ENCODE data around the gene TEX12.

TEX12 gene

DNA sequence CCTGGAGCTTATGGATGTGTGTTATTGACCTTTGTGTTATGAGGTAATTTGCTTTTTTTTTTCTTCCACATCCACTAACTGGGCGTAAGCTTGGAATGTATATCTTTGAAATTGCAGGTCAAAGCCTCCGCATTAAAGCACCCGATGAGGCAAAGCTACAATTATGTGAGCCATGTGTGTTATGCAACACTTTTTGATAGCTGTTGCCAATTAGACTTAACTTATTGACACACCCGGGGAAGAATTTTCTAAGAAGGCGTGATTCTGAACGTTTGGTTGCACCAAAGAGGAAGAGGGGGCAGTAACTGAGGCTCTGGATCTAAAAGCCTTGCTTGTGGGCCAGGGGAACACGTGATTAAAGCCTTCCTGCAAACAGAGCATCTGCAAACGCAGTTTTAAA lies 610 bp upstream of the TEX12 start:
- ATAC-seq (ENCODE audit: insufficient read depth, low read depth): no peak
- Histone ChIP-seq H3K4me2 (ENCODE audit: insufficient read depth, low read length) (no peak overlapping the region), H3K79me2 (ENCODE audit: insufficient read depth, low read length) (no peaks in the 10 kb centered on the region)

DNA sequence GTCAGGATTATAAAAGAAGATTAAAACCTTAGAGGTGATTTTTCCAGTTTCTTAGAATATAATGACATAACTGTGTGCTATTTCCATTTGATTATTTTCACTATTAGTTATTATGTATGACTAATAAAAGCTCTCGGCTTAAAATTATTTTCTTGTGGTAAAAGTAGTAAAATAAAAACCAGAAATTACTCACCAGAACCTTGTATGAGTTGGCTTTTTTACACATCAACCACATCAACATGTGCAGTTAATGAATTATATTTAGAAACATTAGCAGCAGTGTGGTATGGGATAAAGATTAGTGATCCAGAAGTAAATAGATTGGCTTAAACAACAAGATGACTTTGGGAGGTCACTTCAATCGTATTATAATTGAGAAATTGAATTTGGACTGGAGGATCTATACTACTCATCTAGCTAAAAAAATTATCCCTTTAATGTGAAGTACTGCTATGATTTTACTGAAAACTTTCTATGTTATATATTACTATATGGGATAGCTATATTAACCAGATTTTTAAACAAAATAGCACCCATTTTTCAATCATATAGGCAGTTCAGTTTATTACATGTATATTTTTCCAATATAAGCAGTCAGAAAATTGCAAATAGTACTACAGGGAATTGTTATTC lies 5.3 kb downstream of the TEX12 start:
- Histone ChIP-seq H3K4me2 (ENCODE audit: insufficient read depth, low read length) (no peak overlapping the region), H4K20me1 (ENCODE audit: insufficient read depth, low read length) (no peaks in the 10 kb centered on the region), H3K79me2 (ENCODE audit: insufficient read depth, low read length) (no peaks in the 10 kb centered on the region), H3K36me3 (ENCODE audit: insufficient read depth, low read length) (no peaks in the 10 kb centered on the region), H2AFZ (ENCODE audit: low read depth, low read length) (no peak overlapping the region), H3K4me3 (ENCODE audit: low read depth in 1 of 2, low read length in 2 of 2) (no peak overlapping the region), H3K9me3 (ENCODE audit: insufficient read depth, low read length, severe bottlenecking) (no peaks in the 10 kb centered on the region), H3K4me1 (ENCODE audit: insufficient read depth, low read length) (no peaks in the 10 kb centered on the region), H3K9ac (ENCODE audit: low read depth, low read length) (no peak overlapping the region), H3K27ac (ENCODE audit: low read length) (no peak overlapping the region), H3K27me3 (ENCODE audit: insufficient read depth, low read length, poor library complexity) (no peaks in the 10 kb centered on the region)
- no peak for ATAC-seq (ENCODE audit: insufficient read depth, low read depth)
- TF ChIP-seq CTCF (IDR thresholded peaks at IDR 0.05; ENCODE audit: borderline replicate concordance, extremely low read depth, low read length, poor library complexity, severe bottlenecking) (no peak), EZH2 (IDR thresholded peaks at IDR 0.05; ENCODE audit: borderline replicate concordance, low read depth, low read length, severe bottlenecking) (no peak)
- DNase-seq: no peak

More for the DNA sequence above, 610 bp upstream of the TEX12 start:
- Histone ChIP-seq H4K20me1 (ENCODE audit: insufficient read depth, low read length) (no peaks in the 10 kb centered on the region), H3K4me1 (ENCODE audit: insufficient read depth, low read length) (no peaks in the 10 kb centered on the region), H3K9me3 (ENCODE audit: insufficient read depth, low read length, severe bottlenecking) (no peaks in the 10 kb centered on the region), H2AFZ (ENCODE audit: low read depth, low read length) (no peak overlapping the region), H3K36me3 (ENCODE audit: insufficient read depth, low read length) (no peaks in the 10 kb centered on the region), H3K4me3 (ENCODE audit: low read depth in 1 of 2, low read length in 2 of 2) (no peak overlapping the region), H3K27me3 (ENCODE audit: insufficient read depth, low read length, poor library complexity) (no peaks in the 10 kb centered on the region), H3K27ac (ENCODE audit: low read length) (no peak overlapping the region), H3K9ac (ENCODE audit: low read depth, low read length) (no peak overlapping the region)
- DNase-seq: no peak
- TF ChIP-seq EZH2 (IDR thresholded peaks at IDR 0.05; ENCODE audit: borderline replicate concordance, low read depth, low read length, severe bottlenecking) (no peak), CTCF (IDR thresholded peaks at IDR 0.05; ENCODE audit: borderline replicate concordance, extremely low read depth, low read length, poor library complexity, severe bottlenecking) (no peak)

GRCh38 chr11:112173152-112173551 lies 6.0 kb downstream of the TEX12 start:
- H3K27ac ChIP-seq (ENCODE audit: low read length): no peak overlapping the region
- no peak for TF ChIP-seq EZH2 (IDR thresholded peaks at IDR 0.05; ENCODE audit: borderline replicate concordance, low read depth, low read length, severe bottlenecking)
- TF ChIP-seq CTCF (IDR thresholded peaks at IDR 0.05; ENCODE audit: borderline replicate concordance, extremely low read depth, low read length, poor library complexity, severe bottlenecking): no peak
- no peak overlapping the region for H3K4me2 ChIP-seq (ENCODE audit: insufficient read depth, low read length)
- H2AFZ ChIP-seq (ENCODE audit: low read depth, low read length): no peak overlapping the region
- no peak overlapping the region for H3K4me3 ChIP-seq (ENCODE audit: low read depth in 1 of 2, low read length in 2 of 2)
- no peaks in the 10 kb centered on the region for H4K20me1 ChIP-seq (ENCODE audit: insufficient read depth, low read length)
- DNase-seq (no peak), ATAC-seq (ENCODE audit: insufficient read depth, low read depth) (no peak)
- no peaks in the 10 kb centered on the region for H3K27me3 ChIP-seq (ENCODE audit: insufficient read depth, low read length, poor library complexity)
- no peaks in the 10 kb centered on the region for H3K4me1 ChIP-seq (ENCODE audit: insufficient read depth, low read length)
- H3K9me3 ChIP-seq (ENCODE audit: insufficient read depth, low read length, severe bottlenecking): no peaks in the 10 kb centered on the region
- H3K9ac ChIP-seq (ENCODE audit: low read depth, low read length): no peak overlapping the region
- no peaks in the 10 kb centered on the region for H3K36me3 ChIP-seq (ENCODE audit: insufficient read depth, low read length)
- H3K79me2 ChIP-seq (ENCODE audit: insufficient read depth, low read length): no peaks in the 10 kb centered on the region

Data from DND-41 (cell line).